ENCODE results near the gene WDR5B.
A peak's percentile ranks its signal among the peaks of the same experiment; 100 is the strongest.

The WDR5B gene

GRCh38 chr3:122415762-122416654 is at the start of gene WDR5B:
WDR5B (minus strand) TSS chr3:122416062; CDS start chr3:122415528, 534 bp downstream.
- Mint-ChIP-seq H3K4me1 (peaks cover 48% of the 10 kb centered on the region), H3K27me3 (ENCODE audit: low read depth, poor library complexity) (no peaks in the 10 kb centered on the region), H3K4me3 (peak within 1 kb of the TSS; percentile 98), H3K27ac (peak within 1 kb of the TSS; percentile 99), H3K36me3 (ENCODE audit: low read depth) (peaks cover 11% of the 10 kb centered on the region), H3K9me3 (no peaks in the 10 kb centered on the region)
- TF ChIP-seq CTCF (IDR thresholded peaks at IDR 0.05): no peak
- DNase-seq: peak; percentile 98

- no peak for TF ChIP-seq CTCF (IDR thresholded peaks at IDR 0.05)
- H3K36me3 Mint-ChIP-seq (ENCODE audit: low read depth): peaks cover 51% of the 10 kb centered on the region
These were observed 48.8 kb upstream of the WDR5B start for GRCh38 chr3:122464659-122465058.

GRCh38 chr3:122462406-122462805 is 46.5 kb upstream of the WDR5B start:
- Mint-ChIP-seq H3K4me1 (no peaks in the 10 kb centered on the region), H3K9me3 (no peaks in the 10 kb centered on the region), H3K27ac (no peak overlapping the region), H3K27me3 (ENCODE audit: low read depth, poor library complexity) (no peaks in the 10 kb centered on the region), H3K36me3 (ENCODE audit: low read depth) (peaks cover 60% of the 10 kb centered on the region), H3K4me3 (no peak overlapping the region)
- DNase-seq: no peak
- no peak for TF ChIP-seq CTCF (IDR thresholded peaks at IDR 0.05)

More at GRCh38 chr3:122464659-122465058, 48.8 kb upstream of the WDR5B start:
- no peaks in the 10 kb centered on the region for H3K9me3 Mint-ChIP-seq
- H3K4me1 Mint-ChIP-seq: peaks cover 6% of the 10 kb centered on the region
- H3K27me3 Mint-ChIP-seq (ENCODE audit: low read depth, poor library complexity): no peaks in the 10 kb centered on the region
- no peak overlapping the region for H3K27ac Mint-ChIP-seq
- DNase-seq: no peak
- H3K4me3 Mint-ChIP-seq: no peak overlapping the region

- peaks cover 57% of the 10 kb centered on the region for H3K36me3 Mint-ChIP-seq (ENCODE audit: low read depth)
- no peaks in the 10 kb centered on the region for H3K9me3 Mint-ChIP-seq
- H3K4me1 Mint-ChIP-seq: no peaks in the 10 kb centered on the region
- no peak overlapping the region for H3K4me3 Mint-ChIP-seq
- no peak overlapping the region for H3K27ac Mint-ChIP-seq
- no peak for TF ChIP-seq CTCF (IDR thresholded peaks at IDR 0.05)
- H3K27me3 Mint-ChIP-seq (ENCODE audit: low read depth, poor library complexity): no peaks in the 10 kb centered on the region
- no peak for DNase-seq
These were observed 45.9 kb upstream of the WDR5B start for GRCh38 chr3:122461806-122462205.

- H3K36me3 Mint-ChIP-seq (ENCODE audit: low read depth): peaks cover 57% of the 10 kb centered on the region
These were observed 43.1 kb upstream of the WDR5B start for GRCh38 chr3:122458992-122459391.

More at GRCh38 chr3:122458992-122459391, 43.1 kb upstream of the WDR5B start:
- peak; percentile 34 for TF ChIP-seq CTCF (IDR thresholded peaks at IDR 0.05)
- H3K27me3 Mint-ChIP-seq (ENCODE audit: low read depth, poor library complexity): no peaks in the 10 kb centered on the region
- no peak overlapping the region for H3K4me3 Mint-ChIP-seq
- no peak for DNase-seq
- no peaks in the 10 kb centered on the region for H3K4me1 Mint-ChIP-seq
- no peaks in the 10 kb centered on the region for H3K9me3 Mint-ChIP-seq
- no peak overlapping the region for H3K27ac Mint-ChIP-seq
